ENCODE results near the gene EMC6.

The EMC6 gene

DNA sequence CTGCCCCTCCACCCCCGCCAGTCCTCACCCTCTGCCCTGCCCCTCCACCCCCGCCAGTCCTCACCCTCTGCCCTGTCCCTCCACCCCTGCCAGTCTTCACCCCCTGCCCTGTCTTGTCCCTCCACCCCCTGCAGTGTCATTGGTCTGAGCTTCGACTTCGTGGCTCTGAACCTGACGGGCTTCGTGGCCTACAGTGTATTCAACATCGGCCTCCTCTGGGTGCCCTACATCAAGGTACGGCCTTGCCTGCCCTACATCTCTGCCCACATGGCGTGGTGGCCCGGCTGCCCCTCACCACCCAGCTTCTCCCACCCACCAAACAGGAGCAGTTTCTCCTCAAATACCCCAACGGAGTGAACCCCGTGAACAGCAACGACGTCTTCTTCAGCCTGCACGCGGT, 12.3 kb upstream of the EMC6 start:
- ATAC-seq (no peak), DNase-seq (no peak)

DNA sequence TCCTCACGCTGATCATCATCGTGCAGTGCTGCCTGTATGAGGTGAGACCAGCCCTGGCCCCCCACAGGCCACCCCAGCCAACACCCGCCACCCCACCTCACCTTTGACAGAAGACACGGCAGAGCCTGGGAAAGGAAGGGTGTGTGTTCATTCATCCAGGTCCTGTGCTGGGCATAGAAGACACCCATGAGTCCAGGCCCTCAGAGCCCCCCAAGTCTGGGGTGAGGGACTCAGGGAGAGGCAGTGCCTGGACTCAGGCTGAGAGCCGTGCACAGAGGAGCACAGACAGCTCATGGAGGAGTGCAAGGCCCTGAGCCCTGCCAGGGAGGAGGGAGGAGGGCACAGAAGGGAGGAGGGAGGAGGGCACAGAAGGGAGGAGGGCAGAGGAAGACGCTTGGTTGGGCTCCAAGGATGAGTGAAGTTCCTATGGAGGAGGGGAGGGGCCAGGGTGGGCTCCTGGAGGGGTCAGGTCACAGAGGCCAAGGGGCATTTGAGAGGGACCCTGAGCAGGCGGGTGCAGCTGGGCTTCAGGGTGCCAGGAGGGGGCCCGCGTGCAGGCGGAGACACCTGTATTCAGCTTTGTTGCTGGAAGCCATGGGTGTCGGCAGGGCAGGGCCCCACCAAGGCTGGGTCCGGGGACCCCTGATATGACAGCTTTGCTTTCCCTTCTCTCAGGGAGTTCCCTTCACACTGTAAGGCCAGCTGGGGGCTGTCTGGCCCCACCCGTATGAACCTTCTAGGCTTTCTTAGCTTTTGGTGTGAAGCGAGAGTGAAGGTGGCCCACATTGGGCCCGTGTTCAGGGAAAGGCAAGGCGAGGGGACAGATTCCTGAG, 11.6 kb upstream of the EMC6 start:
- no peak for DNase-seq
- peak; percentile 5 for ATAC-seq

DNA sequence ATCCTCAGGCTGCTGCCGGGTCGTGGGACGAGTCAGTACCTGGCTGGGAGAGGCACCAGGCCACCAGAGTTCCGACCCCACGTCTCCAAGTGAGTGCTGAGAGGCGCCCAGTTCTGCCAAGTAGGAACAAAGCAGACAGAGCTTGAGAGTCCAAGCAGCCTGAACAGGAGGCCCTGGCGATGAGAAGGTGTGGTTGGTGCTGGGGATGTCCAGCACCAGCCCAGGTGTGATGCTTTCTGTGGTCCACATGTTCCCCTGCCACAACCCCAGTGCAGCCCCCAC, 11.1 kb upstream of the EMC6 start:
- no peak for ATAC-seq
- no peak for DNase-seq

GRCh38 chr17:3657874-3658783, 10.5 kb upstream of the EMC6 start:
- DNase-seq (no peak), ATAC-seq (no peak)

GRCh38 chr17:3658784-3659449, 9.7 kb upstream of the EMC6 start:
- ATAC-seq: no peak
- DNase-seq: no peak

DNA sequence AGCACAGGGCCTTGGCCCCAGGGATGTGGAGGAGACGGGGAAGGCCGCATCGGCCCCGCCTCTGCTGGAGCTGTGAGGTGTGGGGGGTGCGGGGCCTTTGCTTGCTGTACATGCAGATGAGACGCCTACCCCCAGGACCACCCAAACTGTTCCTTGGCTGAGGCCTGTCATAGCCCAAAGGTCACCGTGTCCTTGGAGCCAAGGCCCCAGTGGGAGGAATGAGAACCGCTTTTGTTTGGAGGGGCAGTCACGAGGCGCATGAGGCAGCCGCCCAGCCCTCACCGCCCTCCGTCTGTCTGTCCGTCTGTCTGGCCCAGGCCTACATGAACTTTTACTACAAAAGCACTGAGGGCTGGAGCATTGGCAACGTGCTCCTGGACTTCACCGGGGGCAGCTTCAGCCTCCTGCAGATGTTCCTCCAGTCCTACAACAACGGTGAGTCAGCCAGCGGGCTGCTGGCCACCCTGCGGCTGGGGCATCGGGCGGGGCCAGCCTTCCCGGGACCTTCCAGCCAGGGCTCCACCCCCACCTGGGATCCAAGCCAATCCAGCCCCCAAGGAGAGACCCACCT, 9.0 kb upstream of the EMC6 start:
- DNase-seq (no peak), ATAC-seq (no peak)

- DNase-seq (no peak), ATAC-seq (no peak)
Observed at GRCh38 chr17:3660311-3660891, 8.2 kb upstream of the EMC6 start.

GRCh38 chr17:3663102-3664011, 5.3 kb upstream of the EMC6 start:
- DNase-seq (no peak), ATAC-seq (no peak)

GRCh38 chr17:3665834-3666233, 2.8 kb upstream of the EMC6 start:
- DNase-seq (no peak), ATAC-seq (no peak)

GRCh38 chr17:3666516-3666915, 2.1 kb upstream of the EMC6 start:
- ATAC-seq: no peak
- no peak for DNase-seq

DNA sequence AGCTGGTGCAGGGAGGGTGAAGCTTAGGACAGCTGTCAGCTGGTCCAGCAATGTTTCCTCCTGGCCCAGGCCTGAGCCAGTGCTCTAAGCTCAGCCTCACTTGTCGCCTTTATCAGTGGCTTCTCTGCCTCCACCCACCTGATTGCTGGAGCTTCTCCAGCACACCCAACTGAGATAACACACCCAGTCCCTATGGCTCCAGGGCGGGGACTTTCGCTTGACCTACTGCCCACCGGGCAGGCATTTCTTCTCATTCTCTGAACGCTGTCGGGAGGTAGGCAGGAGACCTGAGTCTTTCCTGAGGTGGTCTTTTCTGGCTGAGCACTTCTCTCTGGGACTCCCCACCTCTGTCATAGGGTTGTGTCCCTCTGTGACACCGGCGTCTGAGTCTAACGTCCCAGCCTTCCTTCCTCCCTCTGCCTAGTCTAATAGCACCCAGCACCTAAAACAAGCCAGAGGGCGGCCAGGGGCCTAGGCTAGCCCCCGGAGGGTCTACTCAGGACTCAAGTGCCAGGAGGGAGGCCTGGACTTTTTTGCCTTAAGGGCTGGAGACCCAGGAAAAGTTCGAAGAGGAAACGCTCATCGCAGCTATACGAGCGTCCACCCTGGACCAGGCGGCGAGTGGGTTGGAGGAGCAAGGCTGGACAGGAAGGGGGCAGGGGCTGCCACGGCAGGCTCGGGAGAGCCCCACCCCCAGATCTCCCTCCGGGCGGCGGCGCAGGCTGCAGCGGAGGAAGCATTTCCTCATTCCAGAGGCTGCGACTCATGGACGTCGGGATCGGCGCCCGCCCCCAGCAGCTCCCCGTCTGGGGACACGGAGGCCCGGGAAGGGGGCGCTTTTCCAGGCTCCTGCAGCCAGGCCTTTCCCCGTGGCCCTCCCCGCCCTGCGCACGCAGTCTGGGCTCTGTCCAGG, 990 bp upstream of the EMC6 start:
- peak; percentile 1 for ATAC-seq
- no peak for DNase-seq

DNA sequence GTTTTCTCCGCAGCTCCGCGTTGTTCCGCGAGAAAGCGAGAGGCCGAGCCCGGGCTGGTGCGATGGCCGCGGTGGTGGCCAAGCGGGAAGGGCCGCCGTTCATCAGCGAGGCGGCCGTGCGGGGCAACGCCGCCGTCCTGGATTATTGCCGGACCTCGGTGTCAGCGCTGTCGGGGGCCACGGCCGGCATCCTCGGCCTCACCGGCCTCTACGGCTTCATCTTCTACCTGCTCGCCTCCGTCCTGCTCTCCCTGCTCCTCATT, 404 bp downstream of the EMC6 start:
- DNase-seq: no peak
- ATAC-seq: no peak

GRCh38 chr17:3669548-3669947, 936 bp downstream of the EMC6 start:
- DNase-seq (no peak), ATAC-seq (no peak)

DNA sequence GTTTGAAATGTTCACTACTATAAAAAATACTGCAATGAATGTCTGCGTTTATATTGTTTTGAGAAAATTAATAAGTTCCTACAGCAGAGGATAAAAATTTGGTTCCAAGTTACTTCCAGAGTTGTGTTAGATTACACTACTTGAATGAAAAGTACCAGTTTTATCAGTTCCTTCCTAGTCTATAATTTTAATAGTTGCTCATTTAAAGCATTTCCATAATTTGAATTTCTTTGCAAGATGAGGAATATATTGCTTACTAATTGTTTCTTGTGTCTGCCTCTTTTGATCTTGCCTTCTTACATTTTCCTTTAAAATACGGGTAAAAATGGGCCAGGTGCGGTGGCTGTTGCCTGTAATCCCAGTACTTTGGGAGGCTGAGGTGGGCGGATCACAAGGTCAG, 4.0 kb downstream of the EMC6 start:
- DNase-seq (no peak), ATAC-seq (no peak)

DNA sequence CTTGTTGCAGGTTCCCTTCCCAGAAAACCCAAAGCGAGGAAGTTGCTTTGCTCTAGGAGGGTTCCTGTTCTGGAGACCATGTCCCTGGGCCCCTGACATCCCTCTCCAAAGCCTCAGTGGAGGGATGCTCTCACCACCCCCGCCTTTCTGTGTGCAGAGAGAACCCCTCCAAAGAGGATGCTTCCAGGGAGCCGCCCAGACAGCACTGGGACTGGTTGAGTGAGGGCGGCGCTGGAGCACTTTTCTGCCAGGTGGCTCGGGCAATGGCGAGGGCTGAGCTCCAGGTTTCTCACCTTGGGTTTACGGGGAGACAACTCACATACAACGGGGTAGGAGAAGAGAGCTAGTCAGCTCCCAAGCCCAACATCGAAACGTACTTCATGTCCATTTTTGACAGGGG, 7.3 kb downstream of the EMC6 start:
- DNase-seq: no peak
- ATAC-seq: no peak

- ATAC-seq: no peak
- DNase-seq: no peak
Observed at GRCh38 chr17:3678095-3678820, 9.6 kb downstream of the EMC6 start.

- ATAC-seq (no peak), DNase-seq (no peak)
Observed at GRCh38 chr17:3678821-3679530, 10.4 kb downstream of the EMC6 start.

- DNase-seq (no peak), ATAC-seq (no peak)
Observed at GRCh38 chr17:3679531-3680126, 11.0 kb downstream of the EMC6 start.

GRCh38 chr17:3681057-3681456, 12.4 kb downstream of the EMC6 start:
- no peak for ATAC-seq
- no peak for DNase-seq

Measured in stimulated activated naive CD8-positive, alpha-beta T cell treated with anti-CD3 and anti-CD28 coated beads, Interleukin-15, Interleukin-2, amounts not matched to agents 100 U/mL and 50 U/mL, for 24 hours (primary cell).